A549 treated with CpdA at 1 μM for 4 hours (cell line): Measurements from ENCODE around the gene FKBP15. TPM values are rescaled to one million over a fixed set of nuclear protein-coding genes. Genes with fewer than 3 reads are reported as not detected.

Experiments used
- total RNA-seq: library from RNA; stranded (reverse); fragments of 200-300 nt; extraction: Qiagen RNA extraction; gene quantifications from 5 replicates; pipeline ENCODE4 v1.2.3, GENCODE V29; 2022; ENCODE audit warnings: low read depth

Gene FKBP15
- 16.9 to 19.9 TPM (median 17.9 TPM) in 5 replicates for total RNA-seq

GRCh38 chr9:113221003-113221799 lies at the start of gene FKBP15, which contains the start of gene SLC31A1:
FKBP15 (minus strand) TSS chr9:113221277; CDS start chr9:113221243, 34 bp downstream.
SLC31A1 (plus strand) TSS chr9:113221544; CDS start chr9:113256149, 34,605 bp downstream.

GRCh38 chr9:113150670-113151611 lies 70.1 kb downstream of the FKBP15 start, which contains the start of gene SLC31A2:
SLC31A2 (plus strand) TSS chr9:113151007; CDS start chr9:113151075, 68 bp downstream.

Other genes with a start within 250 kb of the FKBP15 start
- 0.74 to 1.3 TPM (median 0.85 TPM) in 5 replicates for gene ZNF883, start 209.1 kb downstream of the FKBP15 start, total RNA-seq
- gene ZFP37, start 164.6 kb downstream of the FKBP15 start, total RNA-seq: 1.4 to 2.9 TPM (median 1.7 TPM) in 5 replicates
- gene SLC31A2, start 70.3 kb downstream of the FKBP15 start, total RNA-seq: 6.2 to 8.1 TPM (median 7.8 TPM) in 5 replicates
- gene SLC31A1, start 267 bp upstream of the FKBP15 start, total RNA-seq: 20.5 to 25.5 TPM (median 21.3 TPM) in 5 replicates
- gene CDC26, start 54.3 kb upstream of the FKBP15 start, total RNA-seq: 50.4 to 66.9 TPM (median 53.5 TPM) in 5 replicates
- gene PRPF4, start 54.4 kb upstream of the FKBP15 start, total RNA-seq: 59.0 to 62.8 TPM (median 60.4 TPM) in 5 replicates
- gene RNF183, start 82.1 kb upstream of the FKBP15 start, total RNA-seq: not detected in 5 replicates
- gene WDR31, start 119.0 kb upstream of the FKBP15 start, total RNA-seq: 0.64 to 1.4 TPM (median 1.2 TPM) in 5 replicates
- 0.06 to 0.12 TPM (median 0.07 TPM) in 3 of 5 replicates, not detected in the others for gene BSPRY, start 128.3 kb upstream of the FKBP15 start, total RNA-seq
- 19.4 to 29.8 TPM (median 24.5 TPM) in 5 replicates for gene HDHD3, start 155.7 kb upstream of the FKBP15 start, total RNA-seq
- 13.7 to 17.1 TPM (median 16.4 TPM) in 5 replicates for gene ALAD, start 180.0 kb upstream of the FKBP15 start, total RNA-seq
- gene POLE3, start 189.4 kb upstream of the FKBP15 start, total RNA-seq: 103 to 128 TPM (median 120 TPM) in 5 replicates
- 0.45 to 0.86 TPM (median 0.60 TPM) in 5 replicates for gene C9orf43, start 189.5 kb upstream of the FKBP15 start, total RNA-seq
- 23.7 to 30.1 TPM (median 26.3 TPM) in 5 replicates for gene RGS3, start 242.4 kb upstream of the FKBP15 start, total RNA-seq